Gastrocnemius medialis (tissue), 4 donors: ENCODE measurements around the gene IQCB1. TPM values are rescaled to one million over a fixed set of nuclear protein-coding genes. Genes with fewer than 3 reads are reported as not detected.
"Not testable (repeated sequence)": the region's sequence is repeated elsewhere in the genome, so short reads cannot be mapped to it uniquely, and the experiment has no call there.

ENCODE experiments used
- ATAC-seq, 2 donors: fragments of 150-250 bp; one replicate each; pipeline ENCODE4 v1.9.1; 2016
- DNase-seq, 2 donors: peaks; one replicate each; pipeline ENCODE4 v3.0.0-alpha.2; 2019
- H3K27ac ChIP-seq, 4 donors: fragments of 200-600 bp; sonication (generic); 1 replicate in 1 of 4; 2 replicates in 3 of 4; pipeline ENCODE4 v1.5.1; 2016 to 2018; ENCODE audit warnings: mild to moderate bottlenecking in 2 of 4, moderate library complexity in 1 of 4
- H3K27me3 ChIP-seq, 3 donors: fragments of 200-600 bp; sonication (generic) in 2 of 3; 1 replicate in 1 of 3; 2 replicates in 2 of 3; pipeline versions ENCODE4 v1.5.1 to v1.6.0; 2016 to 2019; ENCODE audit warnings: mild to moderate bottlenecking in 1 of 3, moderate library complexity in 1 of 3
- H3K36me3 ChIP-seq, 2 donors: fragments of 200-600 bp; sonication (generic) in 1 of 2; one replicate each; pipeline ENCODE4 v1.5.1; 2017 to 2018
- H3K4me1 ChIP-seq, 2 donors: fragments of 200-600 bp; sonication (generic) in 1 of 2; one replicate each; pipeline ENCODE4 v1.5.1; 2016 to 2017; ENCODE audit warnings: mild to moderate bottlenecking in 2 of 2
- H3K4me3 ChIP-seq, 4 donors: fragments of 200-600 bp; sonication (generic) in 3 of 4; 1 replicate in 1 of 4; 2 replicates in 3 of 4; pipeline ENCODE4 v1.5.1; 2016 to 2019; ENCODE audit warnings: mild to moderate bottlenecking in 2 of 4
- H3K9me3 ChIP-seq, 3 donors: fragments of 200-600 bp; sonication (generic) in 2 of 3; 1 replicate in 1 of 3; 2 replicates in 2 of 3; pipeline ENCODE4 v1.5.1; 2016 to 2019
- CTCF ChIP-seq, 5 experiments: fragments of 450-650 bp in 3 of 5; fragments of 200-600 bp in 2 of 5; sonication (generic) in 2 of 5; IDR thresholded peaks in 4 of 5; conservative IDR thresholded peaks in 1 of 5; 1 replicate in 4 of 5; 2 replicates in 1 of 5; pipeline ENCODE4 v1.5.1; 2016 to 2019; ENCODE audit warnings: antibody characterized with exemption in 5 of 5, mild to moderate bottlenecking in 3 of 5, moderate library complexity in 3 of 5
- POLR2A ChIP-seq, 2 donors: fragments of 450-650 bp; IDR thresholded peaks; one replicate each; pipeline ENCODE4 v1.6.1; 2017; ENCODE audit warnings: antibody characterized with exemption in 2 of 2, mild to moderate bottlenecking in 2 of 2, moderate library complexity in 2 of 2
- in situ Hi-C, 4 donors: fragments of 200-750 bp; cut with MboI; loops; one replicate each; pipeline versions ENCODE4 v1.15.0 to v1.8.0; 2017; ENCODE audit warnings: low sequenced_read_pairs in 4 of 4
- intact Hi-C: fragments of 100-400 bp; cut with DNase I; formaldehyde crosslinking; loops from one replicate; pipeline ENCODE4 v1.15.1; 2023; ENCODE audit warnings: low total_unique reads
- total RNA-seq, 4 donors: library from RNA; depleted of rRNA; stranded (reverse); fragments of >200 nt; gene quantifications; one replicate each; pipeline versions ENCODE4 v1.1.0 to v1.2.3, GENCODE V29; 2016

The IQCB1 gene
- total RNA-seq, 4 donors from 2014 or later: 8.8 to 14.0 (median 11.8) TPM

GRCh38 chr3:121750087-121750415, 84.8 kb downstream of the IQCB1 start:
- Histone ChIP-seq H3K9me3 (no peaks in the 10 kb centered on the region), H3K27ac (peak overlapping the region; percentile 76 to 90 (median 87)), H3K36me3 (no peaks in the 10 kb centered on the region), H3K27me3 (peaks cover 0 to 2% (median 0%) of the 10 kb centered on the region in 3 donors), H3K4me3 (peak overlapping the region; percentile 51 to 93 (median 79)), H3K4me1 (peaks cover 24 to 28% of the 10 kb centered on the region in 2 donors)
- TF ChIP-seq CTCF (IDR thresholded peaks at IDR 0.05 in 4 of 5, conservative IDR thresholded peaks at IDR 0.05 in 1 of 5): no peak
- no peak for TF ChIP-seq POLR2A (IDR thresholded peaks at IDR 0.05)
- intact Hi-C loops: no loop called here
- no peak for DNase-seq
- ATAC-seq: no peak
- in situ Hi-C loops: no loop called here

DNA sequence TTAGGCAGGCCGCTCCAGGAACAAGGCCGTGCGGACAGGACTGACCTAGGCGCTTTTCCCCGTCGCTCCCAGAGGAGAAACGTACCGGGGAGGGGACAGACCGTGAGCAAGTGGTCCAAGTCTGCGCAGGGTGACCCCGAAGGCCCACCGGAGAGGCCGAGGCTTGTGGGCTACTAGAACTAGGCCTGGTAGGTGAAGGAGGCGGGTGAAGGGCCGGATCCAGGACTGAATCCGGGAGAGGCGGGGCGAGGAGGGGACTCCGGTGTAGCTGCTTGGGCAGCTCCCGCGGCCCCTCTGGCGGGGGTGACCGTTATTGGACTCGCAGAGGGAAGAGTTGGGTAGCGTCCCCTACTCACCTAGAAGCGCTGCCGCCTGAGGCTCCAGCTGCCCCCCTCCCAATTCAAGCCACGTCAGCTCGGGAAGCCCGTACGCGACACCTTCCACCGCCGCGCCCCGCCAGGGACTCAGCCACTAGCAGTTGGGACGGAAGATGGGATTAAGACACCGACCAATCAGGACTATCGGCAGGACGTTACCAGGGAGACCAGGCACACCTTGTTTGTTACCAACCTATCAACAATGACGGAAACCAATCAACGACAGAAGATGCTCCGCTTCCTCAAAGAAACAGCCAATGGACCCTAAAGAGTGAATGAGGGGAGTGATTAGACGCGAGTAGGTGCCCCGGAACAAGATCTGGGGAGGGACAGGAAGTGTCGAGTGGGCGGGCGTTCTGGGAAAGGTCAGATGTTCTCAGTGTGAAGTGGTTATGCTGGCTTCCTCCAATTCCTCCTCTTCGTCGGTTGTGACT, 85.4 kb downstream of the IQCB1 start, which contains the start of gene GOLGB1:
GOLGB1 (minus strand) TSS at position 466 of the 811 bp plus-strand sequence. CDS start 18,770 bp downstream, outside the sequence.
- H3K27ac ChIP-seq: peak within 1 kb of the TSS; percentile 86 to 93 (median 89)
- no peaks in the 10 kb centered on the region for H3K9me3 ChIP-seq
- peak within 1 kb of the TSS; percentile 68 to 95 (median 92) for H3K4me3 ChIP-seq
- H3K27me3 ChIP-seq: peaks cover 0 to 2% (median 0%) of the 10 kb centered on the region in 3 donors
- peak in 1 of 5 experiments; percentile 12 for TF ChIP-seq CTCF (IDR thresholded peaks at IDR 0.05 in 4 of 5, conservative IDR thresholded peaks at IDR 0.05 in 1 of 5)
- peak; percentile 98 for TF ChIP-seq POLR2A (IDR thresholded peaks at IDR 0.05)
- peaks cover 24 to 28% of the 10 kb centered on the region in 2 donors for H3K4me1 ChIP-seq
- in situ Hi-C loops: no loop called here
- peak; percentile 96 to 97 for DNase-seq
- peak; percentile 98 to 100 for ATAC-seq
- H3K36me3 ChIP-seq: no peaks in the 10 kb centered on the region
- intact Hi-C loops: loop anchor here (1.0 to 10.0 kb wide), 4 partner anchors 86 to 635 kb away; partner anchors contain the start of genes EAF2, FAM162A, FBXO40 and IQCB1

- ATAC-seq (peak in 1 of 2 donors; percentile 54), DNase-seq (peak in 1 of 2 donors; percentile 36)
- no peak for TF ChIP-seq CTCF (IDR thresholded peaks at IDR 0.05 in 4 of 5, conservative IDR thresholded peaks at IDR 0.05 in 1 of 5)
- TF ChIP-seq POLR2A (IDR thresholded peaks at IDR 0.05): no peak
- peaks cover 24 to 28% of the 10 kb centered on the region in 2 donors for H3K4me1 ChIP-seq
- H3K27ac ChIP-seq: peak overlapping the region; percentile 86 to 93 (median 89)
- in situ Hi-C loops: no loop called here
- peak overlapping the region; percentile 68 to 95 (median 92) for H3K4me3 ChIP-seq
- H3K27me3 ChIP-seq: peaks cover 0 to 2% (median 0%) of the 10 kb centered on the region in 3 donors
- intact Hi-C loops: loop anchor here (1.0 to 10.0 kb wide), 4 partner anchors 87 to 636 kb away; partner anchors contain the start of genes EAF2, FAM162A, FBXO40 and IQCB1
- H3K36me3 ChIP-seq: no peaks in the 10 kb centered on the region
- H3K9me3 ChIP-seq: no peaks in the 10 kb centered on the region
Observed at GRCh38 chr3:121748680-121749275, 86.1 kb downstream of the IQCB1 start.

GRCh38 chr3:121747976-121748375, 86.9 kb downstream of the IQCB1 start:
- ATAC-seq (no peak), DNase-seq (no peak)
- no peak for TF ChIP-seq POLR2A (IDR thresholded peaks at IDR 0.05)
- no peak for TF ChIP-seq CTCF (IDR thresholded peaks at IDR 0.05 in 4 of 5, conservative IDR thresholded peaks at IDR 0.05 in 1 of 5)
- H3K4me1 ChIP-seq: peaks cover 24 to 28% of the 10 kb centered on the region in 2 donors
- peak overlapping the region; percentile 68 to 95 (median 92) for H3K4me3 ChIP-seq
- H3K9me3 ChIP-seq: no peaks in the 10 kb centered on the region
- intact Hi-C loops: loop anchor here (5.0 to 10.0 kb wide), 2 partner anchors 156 to 637 kb away; partner anchors contain the start of genes FAM162A, FBXO40 and MIX23
- H3K27me3 ChIP-seq: no peaks in the 10 kb centered on the region
- H3K36me3 ChIP-seq: no peaks in the 10 kb centered on the region
- peak overlapping the region in 2 of 4 donors; percentile 90 to 93 for H3K27ac ChIP-seq
- in situ Hi-C loops: no loop called here

GRCh38 chr3:121743106-121743505, 91.8 kb downstream of the IQCB1 start:
- H3K36me3 ChIP-seq, ATAC-seq, in situ Hi-C loops, DNase-seq, H3K27me3 ChIP-seq, H3K27ac ChIP-seq, H3K9me3 ChIP-seq, H3K4me3 ChIP-seq: not testable (repeated sequence)
- intact Hi-C loops: loop anchor here (10.0 kb wide), 1 partner anchor 642 kb away; the partner anchor contains the start of genes FAM162A and MIX23
- H3K4me1 ChIP-seq: peaks cover 9 to 13% of the 10 kb centered on the region in 2 donors
